ENCODE data around the gene PXDN.
"Not testable (repeated sequence)": the region's sequence is repeated elsewhere in the genome, so short reads cannot be mapped to it uniquely, and the experiment has no call there.

PXDN gene, protein sequence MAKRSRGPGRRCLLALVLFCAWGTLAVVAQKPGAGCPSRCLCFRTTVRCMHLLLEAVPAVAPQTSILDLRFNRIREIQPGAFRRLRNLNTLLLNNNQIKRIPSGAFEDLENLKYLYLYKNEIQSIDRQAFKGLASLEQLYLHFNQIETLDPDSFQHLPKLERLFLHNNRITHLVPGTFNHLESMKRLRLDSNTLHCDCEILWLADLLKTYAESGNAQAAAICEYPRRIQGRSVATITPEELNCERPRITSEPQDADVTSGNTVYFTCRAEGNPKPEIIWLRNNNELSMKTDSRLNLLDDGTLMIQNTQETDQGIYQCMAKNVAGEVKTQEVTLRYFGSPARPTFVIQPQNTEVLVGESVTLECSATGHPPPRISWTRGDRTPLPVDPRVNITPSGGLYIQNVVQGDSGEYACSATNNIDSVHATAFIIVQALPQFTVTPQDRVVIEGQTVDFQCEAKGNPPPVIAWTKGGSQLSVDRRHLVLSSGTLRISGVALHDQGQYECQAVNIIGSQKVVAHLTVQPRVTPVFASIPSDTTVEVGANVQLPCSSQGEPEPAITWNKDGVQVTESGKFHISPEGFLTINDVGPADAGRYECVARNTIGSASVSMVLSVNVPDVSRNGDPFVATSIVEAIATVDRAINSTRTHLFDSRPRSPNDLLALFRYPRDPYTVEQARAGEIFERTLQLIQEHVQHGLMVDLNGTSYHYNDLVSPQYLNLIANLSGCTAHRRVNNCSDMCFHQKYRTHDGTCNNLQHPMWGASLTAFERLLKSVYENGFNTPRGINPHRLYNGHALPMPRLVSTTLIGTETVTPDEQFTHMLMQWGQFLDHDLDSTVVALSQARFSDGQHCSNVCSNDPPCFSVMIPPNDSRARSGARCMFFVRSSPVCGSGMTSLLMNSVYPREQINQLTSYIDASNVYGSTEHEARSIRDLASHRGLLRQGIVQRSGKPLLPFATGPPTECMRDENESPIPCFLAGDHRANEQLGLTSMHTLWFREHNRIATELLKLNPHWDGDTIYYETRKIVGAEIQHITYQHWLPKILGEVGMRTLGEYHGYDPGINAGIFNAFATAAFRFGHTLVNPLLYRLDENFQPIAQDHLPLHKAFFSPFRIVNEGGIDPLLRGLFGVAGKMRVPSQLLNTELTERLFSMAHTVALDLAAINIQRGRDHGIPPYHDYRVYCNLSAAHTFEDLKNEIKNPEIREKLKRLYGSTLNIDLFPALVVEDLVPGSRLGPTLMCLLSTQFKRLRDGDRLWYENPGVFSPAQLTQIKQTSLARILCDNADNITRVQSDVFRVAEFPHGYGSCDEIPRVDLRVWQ (N-terminal part only)

DNA sequence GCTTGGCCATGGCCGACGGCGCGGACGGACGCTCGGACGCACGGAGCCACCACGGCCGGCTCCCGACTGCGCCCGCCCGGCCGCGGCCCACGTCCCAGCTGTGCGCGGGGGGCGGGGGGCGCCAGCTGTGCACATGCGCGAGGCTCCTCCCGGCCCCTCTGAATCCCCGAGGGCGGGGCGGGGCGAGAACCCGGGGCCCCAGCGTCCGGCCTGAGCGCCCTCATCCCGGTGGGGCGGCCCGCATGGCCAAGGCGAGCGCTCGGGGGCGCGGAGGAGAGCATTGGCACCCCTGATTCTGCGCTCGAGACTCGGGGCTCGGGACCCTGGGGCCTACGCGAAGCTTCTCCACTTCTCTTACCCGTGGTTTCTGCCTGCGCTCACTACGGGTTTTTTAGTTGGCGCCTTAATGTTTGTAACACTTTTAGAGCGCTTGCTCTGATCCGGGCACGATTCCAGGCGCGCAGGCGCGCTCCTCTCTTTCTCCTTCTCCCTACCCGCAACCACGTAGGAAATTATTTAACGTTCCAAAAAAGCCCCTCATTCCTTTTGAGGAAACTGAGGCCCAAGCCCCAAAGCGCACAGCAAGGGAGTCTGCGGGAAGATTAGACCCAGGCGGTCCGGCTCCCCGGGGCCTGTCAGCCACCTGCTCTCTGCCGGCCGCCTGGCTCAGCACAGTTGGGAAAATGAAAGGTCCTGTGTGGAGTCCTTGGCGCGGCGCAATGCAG lies at the start of gene PXDN:
Gene PXDN (minus strand): TSS at position 70 of the 725 bp plus-strand sequence. CDS start 60 bp downstream, at position 10.
- peak; percentile 66 for DNase-seq (ENCODE audit: low read depth)

DNA sequence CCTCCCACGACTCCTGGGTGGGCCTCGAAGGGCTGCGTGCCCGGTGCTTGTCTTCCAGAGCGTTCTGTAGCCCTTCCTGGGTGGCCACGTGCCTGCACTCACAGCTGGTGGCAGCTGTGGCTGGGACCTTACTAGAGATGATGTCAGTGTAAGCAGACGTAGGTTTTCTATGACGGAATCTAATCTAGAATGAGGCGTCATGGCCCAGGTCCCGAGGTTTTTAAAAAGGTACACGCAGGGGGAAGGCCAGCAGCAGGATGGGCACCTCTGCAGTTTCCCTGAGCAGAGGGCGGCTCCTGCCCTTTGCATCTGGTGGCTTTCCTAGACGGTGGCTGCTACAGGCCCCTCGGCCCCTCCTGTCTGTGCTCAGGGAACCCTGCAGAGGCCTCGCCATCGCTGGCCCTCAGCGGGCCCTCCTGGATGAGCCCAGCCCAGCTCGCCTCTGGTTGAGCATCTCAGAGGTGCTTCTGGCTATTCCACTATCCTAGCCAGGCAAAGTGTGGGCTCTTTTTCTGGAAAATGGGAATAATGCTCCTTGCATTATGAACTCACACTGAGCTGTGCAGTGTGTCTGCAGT lies 49.6 kb upstream of the PXDN start:
- DNase-seq (ENCODE audit: low read depth): no peak

DNA sequence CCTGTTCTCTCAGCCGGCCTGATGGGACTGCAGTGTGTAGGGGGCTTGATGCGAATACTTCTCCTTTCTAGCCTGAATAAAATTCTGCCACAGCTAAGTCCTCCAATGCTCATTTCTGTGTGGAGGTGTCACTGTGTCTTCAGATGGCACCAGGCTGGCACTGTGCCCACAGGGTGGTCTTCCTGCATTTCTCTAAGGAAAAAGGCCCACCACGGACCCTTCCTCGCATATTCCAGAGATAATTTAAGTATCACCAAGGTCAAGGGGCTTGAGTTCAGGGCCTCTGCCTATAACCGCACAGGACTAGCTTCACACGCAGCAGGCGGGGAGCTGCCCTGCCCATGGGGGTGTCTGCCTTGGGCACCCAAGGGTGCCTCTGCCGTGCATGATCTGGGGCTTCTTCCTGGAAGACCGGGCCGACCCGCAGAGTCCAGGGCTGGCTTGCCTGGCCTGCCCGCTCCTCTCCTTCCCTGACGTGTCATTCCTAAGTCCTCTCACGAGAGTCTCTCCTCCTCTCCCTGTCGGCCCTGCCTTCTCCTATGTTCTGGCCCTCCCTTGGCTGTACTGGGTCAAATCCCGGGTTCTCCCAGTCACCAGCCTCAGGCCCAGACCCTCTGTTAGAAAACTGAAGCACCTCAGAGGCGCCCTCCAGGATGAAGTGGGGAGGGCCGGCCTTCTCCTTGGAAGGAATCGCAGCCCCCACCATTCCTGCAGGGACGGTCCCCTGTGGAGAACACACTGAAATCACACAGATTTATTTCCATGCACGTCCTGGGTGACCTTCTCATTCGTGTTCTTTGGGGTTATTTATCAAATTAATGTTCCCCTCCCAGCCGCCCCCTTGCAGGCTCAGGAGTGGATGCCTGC lies 48.9 kb upstream of the PXDN start:
- no peak for DNase-seq (ENCODE audit: low read depth)

DNA sequence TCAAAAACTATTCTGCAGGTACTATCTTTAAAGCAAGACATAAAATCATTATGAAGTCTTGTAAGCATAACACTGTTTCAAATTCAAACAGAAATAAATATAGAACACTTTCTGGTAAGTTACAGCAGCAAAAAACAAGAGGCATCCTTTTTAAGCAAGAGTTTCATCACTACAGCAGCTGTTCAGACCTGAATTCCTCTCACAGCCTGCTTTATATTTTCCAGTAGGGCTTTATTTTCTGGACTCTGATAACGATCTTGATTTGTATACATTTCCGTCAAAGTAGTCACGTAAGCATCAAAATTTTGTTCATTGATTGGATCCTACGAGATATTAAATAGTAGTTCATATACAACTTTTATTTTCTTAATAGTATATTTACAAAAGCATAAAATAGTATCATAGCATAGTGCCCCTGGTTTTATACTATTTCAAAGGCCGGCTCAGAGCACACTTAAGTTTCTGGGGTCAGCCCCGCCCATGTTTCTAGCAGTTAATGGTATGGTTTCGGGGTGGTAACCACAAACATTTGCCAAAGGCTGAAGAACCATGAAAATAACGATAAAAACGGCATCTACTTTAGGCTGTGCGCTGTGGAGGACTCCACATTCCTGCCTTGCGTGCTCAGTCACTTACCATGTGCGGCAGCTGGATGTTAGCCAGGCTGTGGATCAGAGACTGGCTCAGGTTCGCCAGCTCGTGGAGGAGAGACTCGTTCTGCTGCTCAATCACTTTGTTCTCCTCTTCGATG lies 47.5 kb upstream of the PXDN start:
- DNase-seq (ENCODE audit: low read depth): peak; percentile 34

DNA sequence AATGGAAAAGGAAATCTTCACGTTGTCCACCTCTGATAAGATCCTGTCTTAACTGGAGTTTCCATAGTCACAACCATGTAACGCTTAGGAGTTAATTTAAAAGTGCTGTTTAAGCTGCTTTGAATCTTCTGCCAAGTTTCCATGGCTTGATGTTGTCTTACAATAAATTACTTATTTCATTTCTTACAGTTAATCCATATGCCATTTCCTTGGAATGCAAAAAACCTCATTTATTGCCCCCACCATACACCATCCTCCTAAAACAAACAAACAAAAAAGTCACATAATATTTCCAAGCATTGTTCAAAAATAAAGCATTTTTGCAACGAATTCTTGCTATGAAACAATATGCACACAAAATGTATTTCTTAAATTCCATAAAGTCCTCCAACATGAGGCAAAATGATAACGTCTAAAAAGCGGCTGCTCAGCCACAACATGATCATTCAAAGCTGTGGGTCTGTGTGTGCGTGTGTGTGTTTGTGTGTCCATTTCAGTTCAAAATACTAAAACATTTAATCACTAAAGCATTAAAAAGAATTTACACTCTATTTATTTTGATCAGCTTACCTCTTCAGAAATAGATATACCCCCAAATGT lies 46.8 kb upstream of the PXDN start:
- DNase-seq (ENCODE audit: low read depth): no peak

DNA sequence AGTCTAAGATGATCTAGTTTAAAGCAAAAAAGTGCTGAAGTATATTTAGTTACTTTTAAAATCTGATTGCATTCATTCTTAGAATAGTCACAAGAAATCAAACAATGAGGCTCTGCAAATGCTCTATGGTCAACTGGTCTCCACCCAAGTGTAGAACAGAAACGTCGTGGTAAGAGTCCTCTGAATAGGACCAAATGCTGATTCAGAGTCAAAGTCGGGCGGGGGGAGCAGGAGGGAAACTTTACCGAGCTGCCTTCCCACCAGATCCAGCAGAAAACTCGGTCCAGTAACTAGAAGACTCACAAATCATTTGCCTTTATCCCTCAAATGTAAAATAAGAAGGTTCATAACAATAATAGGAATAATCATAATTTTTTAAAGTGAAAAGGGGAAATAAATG lies 46.2 kb upstream of the PXDN start:
- DNase-seq (ENCODE audit: low read depth): no peak

DNA sequence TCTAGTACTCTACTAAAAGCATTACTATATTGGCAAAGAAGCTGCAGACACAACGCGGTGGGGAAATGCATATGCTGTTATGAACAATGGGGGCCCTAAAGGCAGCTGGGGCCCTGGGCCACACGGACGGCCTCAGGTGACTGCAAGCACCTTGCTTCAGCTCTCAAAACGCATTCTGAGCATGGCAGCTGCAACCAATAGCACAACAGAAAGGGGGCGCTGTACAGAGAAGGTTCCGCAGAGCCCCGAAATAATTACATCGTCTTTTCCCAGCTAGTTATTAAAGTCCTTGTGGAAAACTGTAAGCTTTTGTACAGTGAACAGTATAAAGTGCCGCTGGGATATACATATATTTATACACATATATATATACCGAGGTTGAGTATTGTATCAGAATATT lies 45.3 kb upstream of the PXDN start:
- DNase-seq (ENCODE audit: low read depth): no peak

DNA sequence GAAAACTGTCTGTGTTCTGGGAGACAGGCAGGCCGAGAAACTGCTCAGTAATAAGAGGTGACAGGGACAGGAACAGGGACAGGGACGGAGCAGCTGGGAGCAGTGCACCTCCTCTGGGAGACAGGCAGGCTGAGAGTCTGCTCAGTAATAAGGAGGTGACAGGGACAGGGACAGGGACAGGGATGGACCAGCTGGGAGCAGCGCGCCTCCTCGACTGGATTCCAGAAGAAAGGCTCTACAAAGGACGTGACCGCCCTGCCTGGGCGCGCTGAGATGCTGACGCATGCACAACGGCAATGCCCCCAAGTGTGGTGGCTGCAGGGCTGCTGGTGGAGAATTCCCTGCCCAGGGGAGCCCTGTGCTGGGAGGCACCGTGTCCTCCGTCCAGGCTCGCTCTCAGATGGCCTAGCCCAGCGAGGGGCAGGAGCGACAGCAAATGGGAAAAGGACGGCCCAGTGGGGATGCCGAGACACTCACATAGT lies 44.2 kb upstream of the PXDN start:
- no peak for DNase-seq (ENCODE audit: low read depth)

DNA sequence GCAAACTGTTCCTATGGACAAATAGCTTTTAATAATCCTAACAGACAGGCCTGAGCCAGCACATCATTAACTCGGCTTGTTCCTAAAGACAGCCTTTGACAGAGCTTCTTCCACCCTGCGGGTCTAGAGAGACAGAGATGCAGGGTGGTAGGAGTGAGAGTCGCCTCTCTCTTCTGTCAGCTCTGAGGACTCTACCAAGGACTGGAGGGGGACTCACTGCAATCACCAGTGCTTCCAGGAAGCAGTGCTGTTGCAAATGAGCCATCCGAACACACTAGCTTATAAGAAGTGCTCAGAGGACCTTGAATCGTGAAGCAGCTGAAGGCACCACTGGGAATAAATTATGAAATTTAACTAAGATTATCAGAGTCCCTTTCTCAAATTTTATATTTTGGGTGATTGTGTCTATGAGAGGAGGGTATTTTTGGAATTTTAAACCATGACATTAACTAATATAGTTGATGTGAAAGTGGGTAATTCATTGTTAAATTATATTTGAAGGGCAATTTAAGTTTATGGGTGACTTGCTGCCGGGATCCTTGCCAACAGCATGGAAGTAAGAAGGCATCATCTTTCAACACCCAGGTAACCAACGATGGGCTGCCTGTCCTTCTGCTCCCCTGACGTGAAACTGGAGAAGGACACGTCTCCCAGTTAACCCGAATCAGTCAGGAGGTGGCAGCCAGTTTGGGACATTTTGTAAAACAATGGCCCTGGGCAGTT lies 43.6 kb upstream of the PXDN start:
- no peak for DNase-seq (ENCODE audit: low read depth)

DNA sequence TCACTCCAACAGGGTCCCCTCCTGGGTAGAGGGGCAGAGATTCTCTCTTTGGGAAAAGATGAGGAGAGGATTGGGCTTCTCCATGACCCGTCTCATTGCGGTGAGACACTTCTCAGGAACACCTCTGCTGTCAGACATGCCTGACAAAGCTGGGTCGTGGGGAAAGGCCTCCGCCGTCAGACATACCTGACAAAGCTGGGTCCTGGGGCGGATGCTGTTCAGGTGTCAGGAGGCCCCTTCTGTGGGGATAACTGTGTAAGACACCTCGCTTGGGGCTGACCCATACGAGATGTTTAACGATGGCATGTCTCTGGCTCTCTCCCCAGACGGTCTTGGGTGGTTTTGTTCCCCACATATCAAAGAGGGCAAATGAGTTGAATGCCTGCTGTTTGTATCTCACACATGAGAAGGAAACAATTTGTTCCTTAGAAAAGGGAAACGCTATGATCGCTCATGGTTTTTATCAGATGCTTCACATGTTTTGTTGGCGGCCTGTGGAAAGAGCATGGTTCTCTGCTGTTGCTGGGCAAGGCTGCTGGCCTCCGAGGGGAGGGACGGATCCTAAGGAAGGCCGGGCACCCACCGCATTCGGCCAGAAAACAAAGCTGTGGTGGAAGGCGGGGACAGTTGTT lies 40.8 kb upstream of the PXDN start:
- no peak for DNase-seq (ENCODE audit: low read depth)

DNA sequence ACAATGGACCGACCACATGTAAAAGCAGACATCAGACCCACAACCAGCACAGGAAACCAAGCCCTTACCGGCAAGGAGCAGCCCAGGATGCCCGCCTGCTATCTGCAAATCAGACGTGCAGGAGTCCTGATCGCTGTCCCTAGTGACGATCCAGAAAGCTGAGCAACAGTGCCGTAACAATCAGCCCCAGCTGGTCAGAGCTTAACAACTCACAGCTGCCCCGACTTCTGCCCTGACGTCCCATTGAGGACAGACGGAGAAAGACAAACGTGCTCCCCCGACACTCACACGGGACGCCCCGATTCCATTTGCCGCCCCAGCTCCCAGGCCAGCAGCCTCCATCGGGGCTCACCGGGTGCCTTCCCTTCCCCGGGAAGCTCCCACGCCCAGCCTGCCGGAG lies 39.8 kb upstream of the PXDN start:
- DNase-seq (ENCODE audit: low read depth): no peak

DNA sequence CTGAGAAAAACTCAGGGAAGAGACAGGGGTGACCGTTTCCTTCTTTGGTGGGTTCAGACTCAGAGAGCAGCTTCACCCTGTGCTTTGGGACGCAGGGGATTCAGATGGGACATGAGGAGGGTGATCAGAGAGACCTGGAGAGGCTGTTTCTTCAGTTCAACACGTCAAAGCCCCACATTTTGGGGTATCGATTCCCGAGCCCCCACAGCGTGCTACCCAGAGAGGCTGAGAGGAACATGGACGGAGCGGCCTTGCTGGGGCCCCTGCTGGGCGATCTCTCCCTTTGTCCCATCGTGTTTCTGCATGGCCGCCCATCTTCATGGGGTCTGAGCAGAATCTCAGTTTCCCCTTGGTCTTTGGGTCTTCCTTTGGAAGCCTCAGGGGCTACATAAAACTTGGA lies 38.2 kb upstream of the PXDN start:
- DNase-seq (ENCODE audit: low read depth): no peak

DNA sequence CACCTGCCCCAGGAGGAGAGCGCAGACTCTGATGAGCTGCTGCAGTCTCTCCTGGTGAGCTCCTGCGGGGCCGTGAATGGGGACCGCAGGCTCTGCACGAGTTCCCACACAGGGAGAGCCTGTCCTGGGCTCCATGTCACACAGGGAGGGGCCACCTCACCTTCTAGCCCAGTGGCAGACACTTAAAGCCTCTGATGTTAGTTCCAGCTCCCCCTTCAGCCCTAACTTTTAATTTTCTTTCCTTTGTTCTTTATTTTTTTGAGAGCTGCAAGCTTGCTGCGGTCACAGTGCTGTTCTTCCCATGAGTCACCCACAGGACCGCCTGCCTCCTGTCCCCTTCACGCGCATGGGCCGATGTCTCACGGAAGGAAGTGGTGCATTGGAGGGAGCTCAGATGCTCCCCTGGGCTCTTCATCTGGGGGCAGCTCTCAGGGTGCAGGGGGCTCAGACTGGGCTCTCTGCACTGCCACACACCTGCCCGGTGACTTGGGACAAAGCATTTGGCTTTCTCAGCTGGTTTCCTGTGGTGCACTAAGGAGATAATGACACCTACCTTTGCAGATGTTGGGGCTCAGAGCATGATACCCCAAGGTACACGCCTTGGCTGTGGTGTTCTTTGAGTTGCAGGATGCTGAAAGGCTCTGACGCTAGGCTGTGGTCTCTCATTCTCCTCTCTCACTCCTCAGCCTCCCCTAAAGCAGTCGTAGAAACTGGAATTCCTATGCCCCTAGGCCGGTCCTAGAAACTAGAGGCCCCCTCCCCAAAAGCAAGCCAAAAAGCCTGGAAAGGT lies 37.2 kb upstream of the PXDN start:
- DNase-seq (ENCODE audit: low read depth): no peak

DNA sequence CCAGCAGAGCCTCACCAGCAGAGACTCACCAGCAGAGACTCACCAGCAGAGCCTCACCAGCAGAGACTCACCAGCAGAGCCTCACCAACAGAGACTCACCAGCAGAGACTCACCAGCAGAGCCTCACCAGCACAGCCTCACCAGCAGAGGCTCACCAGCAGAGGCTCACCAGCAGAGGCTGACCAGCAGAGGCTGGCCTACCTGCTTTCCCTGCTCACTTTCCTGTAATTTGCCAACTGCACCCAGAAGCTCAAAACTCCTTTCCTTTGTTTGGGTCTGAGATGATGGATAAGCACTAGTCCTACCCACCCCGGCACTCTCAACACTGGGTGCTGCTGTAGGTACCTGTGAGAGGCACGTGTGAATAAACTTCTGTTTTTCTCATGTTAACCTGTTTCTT lies 36.4 kb upstream of the PXDN start:
- no peak for DNase-seq (ENCODE audit: low read depth)

DNA sequence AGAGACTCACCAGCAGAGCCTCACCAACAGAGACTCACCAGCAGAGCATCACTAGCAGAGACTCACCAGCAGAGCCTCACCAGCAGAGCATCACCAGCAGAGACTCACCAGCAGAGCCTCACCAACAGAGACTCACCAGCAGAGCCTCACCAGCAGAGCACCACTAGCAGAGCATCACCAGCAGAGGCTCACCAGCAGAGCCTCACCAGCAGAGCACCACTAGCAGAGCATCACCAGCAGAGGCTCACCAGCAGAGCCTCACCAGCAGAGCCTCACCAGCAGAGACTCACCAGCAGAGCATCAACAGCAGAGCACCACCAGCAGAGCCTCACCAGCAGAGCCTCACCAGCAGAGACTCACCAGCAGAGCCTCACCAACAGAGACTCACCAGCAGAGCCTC lies 35.7 kb upstream of the PXDN start:
- not testable (repeated sequence) for DNase-seq (ENCODE audit: low read depth)

DNA sequence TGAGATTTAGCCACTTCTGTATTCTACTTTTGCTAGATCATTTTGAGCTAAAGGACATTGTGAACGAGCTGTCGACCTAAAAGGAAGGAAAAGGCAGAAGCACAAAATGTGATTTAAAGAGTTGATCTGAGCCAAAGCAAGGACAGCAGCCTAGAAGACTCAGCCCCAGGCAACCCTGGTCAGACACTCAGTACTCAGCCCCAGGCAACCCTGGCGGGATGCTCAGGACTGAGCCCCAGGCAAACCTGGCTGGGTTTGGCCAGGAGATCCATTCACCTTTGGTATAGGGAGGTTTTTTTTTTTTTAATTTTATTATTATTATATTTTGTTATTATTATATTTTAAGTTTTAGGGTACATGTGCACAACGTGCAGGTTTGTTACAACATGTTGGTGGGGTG lies 34.3 kb upstream of the PXDN start:
- DNase-seq (ENCODE audit: low read depth): no peak

DNA sequence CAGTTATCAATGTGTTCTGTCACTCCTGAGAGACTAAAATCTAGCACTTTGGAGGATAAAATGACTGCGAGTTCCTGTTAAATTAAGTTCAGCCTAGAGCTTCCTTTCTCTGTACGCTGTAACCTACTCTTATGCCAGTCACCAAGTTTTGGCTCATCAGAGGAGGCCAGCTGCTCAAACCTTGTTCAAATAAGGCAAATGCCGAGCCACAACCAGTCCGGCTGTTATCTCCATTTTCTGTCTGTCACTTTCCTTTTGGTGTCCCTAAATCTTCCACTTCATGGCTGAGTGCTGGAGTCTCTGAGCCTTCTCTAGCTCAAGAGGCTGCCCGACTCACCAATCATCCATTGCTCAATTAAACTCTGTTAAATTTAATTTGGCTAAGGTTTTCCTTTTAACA lies 33.5 kb upstream of the PXDN start:
- no peak for DNase-seq (ENCODE audit: low read depth)
